Measurements from ENCODE around the gene PDZRN3. TPM values are rescaled to one million over a fixed set of nuclear protein-coding genes. Genes with fewer than 3 reads are reported as not detected.

Gene PDZRN3
- total RNA-seq, 1 donor from 2014 or later: 75.9 TPM

- intact Hi-C loops (cut with DNase I): no loop called here
- H3K27me3 ChIP-seq: no peaks in the 10 kb centered on the region
- H3K27ac ChIP-seq: peak overlapping the region; percentile 78
- no peaks in the 10 kb centered on the region for H3K36me3 ChIP-seq
- no peak for DNase-seq (ENCODE audit: extremely low spot score in 2 of 2)
- H3K9me3 ChIP-seq: no peaks in the 10 kb centered on the region
- H3K4me1 ChIP-seq: peaks cover 65% of the 10 kb centered on the region
- no peak overlapping the region for H3K4me3 ChIP-seq
- TF ChIP-seq CTCF (IDR thresholded peaks at IDR 0.05) (no peak), POLR2AphosphoS5 (IDR thresholded peaks at IDR 0.05; ENCODE audit: insufficient read depth in 1 of 2, low read depth in 1 of 2) (no peak), POLR2A (IDR thresholded peaks at IDR 0.05) (no peak)
Observed at GRCh38 chr3:73405000-73405399, 219.7 kb downstream of the PDZRN3 start.

GRCh38 chr3:73404435-73404834 is 220.3 kb downstream of the PDZRN3 start:
- intact Hi-C loops (cut with DNase I): no loop called here
- Histone ChIP-seq H3K9me3 (no peaks in the 10 kb centered on the region), H3K27me3 (no peaks in the 10 kb centered on the region), H3K4me1 (peaks cover 60% of the 10 kb centered on the region), H3K36me3 (no peaks in the 10 kb centered on the region), H3K27ac (peak overlapping the region; percentile 78), H3K4me3 (no peak overlapping the region)
- no peak for TF ChIP-seq POLR2AphosphoS5 (IDR thresholded peaks at IDR 0.05; ENCODE audit: insufficient read depth in 1 of 2, low read depth in 1 of 2)
- TF ChIP-seq POLR2A (IDR thresholded peaks at IDR 0.05): no peak
- no peak for TF ChIP-seq CTCF (IDR thresholded peaks at IDR 0.05)
- no peak for DNase-seq (ENCODE audit: extremely low spot score in 2 of 2)

- no peak for DNase-seq (ENCODE audit: extremely low spot score in 2 of 2)
- TF ChIP-seq POLR2AphosphoS5 (IDR thresholded peaks at IDR 0.05; ENCODE audit: insufficient read depth in 1 of 2, low read depth in 1 of 2) (no peak), CTCF (IDR thresholded peaks at IDR 0.05) (no peak), POLR2A (IDR thresholded peaks at IDR 0.05) (no peak)
- Histone ChIP-seq H3K4me3 (no peak overlapping the region), H3K27me3 (no peaks in the 10 kb centered on the region), H3K9me3 (no peaks in the 10 kb centered on the region), H3K36me3 (no peaks in the 10 kb centered on the region), H3K27ac (peak overlapping the region; percentile 29), H3K4me1 (peaks cover 52% of the 10 kb centered on the region)
- intact Hi-C loops (cut with DNase I): no loop called here
Observed at GRCh38 chr3:73403444-73403843, 221.3 kb downstream of the PDZRN3 start.

- peak overlapping the region; percentile 57 for H3K27ac ChIP-seq
- no peaks in the 10 kb centered on the region for H3K36me3 ChIP-seq
- H3K9me3 ChIP-seq: no peaks in the 10 kb centered on the region
- no peak overlapping the region for H3K4me3 ChIP-seq
- intact Hi-C loops (cut with DNase I): no loop called here
- no peaks in the 10 kb centered on the region for H3K27me3 ChIP-seq
- TF ChIP-seq POLR2AphosphoS5 (IDR thresholded peaks at IDR 0.05; ENCODE audit: insufficient read depth in 1 of 2, low read depth in 1 of 2) (no peak), POLR2A (IDR thresholded peaks at IDR 0.05) (no peak), CTCF (IDR thresholded peaks at IDR 0.05) (no peak)
- no peak for DNase-seq (ENCODE audit: extremely low spot score in 2 of 2)
- peaks cover 40% of the 10 kb centered on the region for H3K4me1 ChIP-seq
Observed at GRCh38 chr3:73401616-73402279, 223.0 kb downstream of the PDZRN3 start.

- Histone ChIP-seq H3K27ac (peak overlapping the region; percentile 57), H3K4me3 (no peak overlapping the region), H3K27me3 (no peaks in the 10 kb centered on the region), H3K4me1 (peaks cover 34% of the 10 kb centered on the region), H3K36me3 (no peaks in the 10 kb centered on the region), H3K9me3 (no peaks in the 10 kb centered on the region)
- intact Hi-C loops (cut with DNase I): no loop called here
- TF ChIP-seq POLR2AphosphoS5 (IDR thresholded peaks at IDR 0.05; ENCODE audit: insufficient read depth in 1 of 2, low read depth in 1 of 2): peak in 1 of 2 donors; percentile 14
- TF ChIP-seq POLR2A (IDR thresholded peaks at IDR 0.05): no peak
- peak in 1 of 2 donors; percentile 89 for DNase-seq (ENCODE audit: extremely low spot score in 2 of 2)
Observed at GRCh38 chr3:73401059-73401458, 223.7 kb downstream of the PDZRN3 start.
